Testis (tissue), 2 donors: ENCODE results near the gene GLYATL1.

ENCODE experiments used
- CTCF ChIP-seq, 3 experiments: fragments of 450-650 bp in 2 of 3; fragments of 200-600 bp in 1 of 3; sonication (generic) in 1 of 3; IDR thresholded peaks; one replicate each; pipeline ENCODE4 v1.5.1; 2016 to 2019; ENCODE audit warnings: antibody characterized with exemption in 3 of 3, mild to moderate bottlenecking in 2 of 3, moderate library complexity in 1 of 3
- POLR2A ChIP-seq: fragments of 450-650 bp; IDR thresholded peaks from one replicate; pipeline ENCODE4 v1.6.1; 2017; ENCODE audit warnings: antibody characterized with exemption, mild to moderate bottlenecking, moderate library complexity

- TF ChIP-seq CTCF (IDR thresholded peaks at IDR 0.05) (no peak), POLR2A (no peak)
Measured at GRCh38 chr11:58938398-58938797, 890 bp upstream of the GLYATL1 start.
